ENCODE results near the gene SEPTIN12.

GRCh38 chr16:4749700-4750257, 38.4 kb downstream of the SEPTIN12 start:
- TF ChIP-seq POLR2AphosphoS5 (IDR thresholded peaks at IDR 0.05; ENCODE audit: low read depth, low read length) (no peak), REST (IDR thresholded peaks at IDR 0.05; ENCODE audit: insufficient read depth in 1 of 2, low read depth in 2 of 2, low read length in 2 of 2) (no peak), SIN3A (IDR thresholded peaks at IDR 0.05; ENCODE audit: borderline replicate concordance, insufficient read depth, low read length) (no peak), FOXP2 (optimal IDR thresholded peaks at IDR 0.05; ENCODE audit: borderline replicate concordance, extremely low read depth, extremely low read length, insufficient read depth) (no peak)
